ENCODE data around the gene RAET1G.
"Not testable (repeated sequence)": the region's sequence is repeated elsewhere in the genome, so short reads cannot be mapped to it uniquely, and the experiment has no call there.

GRCh38 chr6:149946631-149947030 lies 23.7 kb upstream of the RAET1G start:
- TF ChIP-seq CTCF, POLR2A (IDR thresholded peaks at IDR 0.05): not testable (repeated sequence)
